ENCODE results near the gene CWC25.

GRCh38 chr17:38852771-38853291 lies 27.7 kb upstream of the CWC25 start:
- TF ChIP-seq CTCF (IDR thresholded peaks at IDR 0.05), result no peak
- no peak for TF ChIP-seq POLR2AphosphoS5 (IDR thresholded peaks at IDR 0.05)
